GM23338 (cell line): ENCODE results near the gene ADPRHL1. TPM values are rescaled to one million over a fixed set of nuclear protein-coding genes. Genes with fewer than 3 reads are reported as not detected.

ENCODE experiments used
- ATAC-seq: fragments of 200-7000 bp; cut with Tn5 transposase; 3 replicates; pipeline ENCODE4 v1.9.1; 2020
- DNase-seq: peaks from one replicate; pipeline ENCODE4 v3.0.0-alpha.2; 2015; ENCODE audit warnings: low spot score
- H2AFZ ChIP-seq: fragments of 200-600 bp; sonication (generic); 2 replicates; pipeline ENCODE4 v1.8.0; 2016; ENCODE audit warnings: antibody characterized with exemption, mild to moderate bottlenecking, moderate library complexity
- H3F3A ChIP-seq: fragments of 200-600 bp; sonication (generic); replicated peaks from 2 replicates; pipeline ENCODE4 v1.8.0; 2017; ENCODE audit warnings: antibody characterized with exemption, mixed run types, low read depth
- H3K27ac ChIP-seq: fragments of 200-600 bp; sonication (generic); 2 replicates; pipeline ENCODE4 v1.6.1; 2016; ENCODE audit warnings: low read depth
- H3K27me3 ChIP-seq: fragments of 200-600 bp; sonication (generic); 2 replicates; pipeline ENCODE4 v1.8.0; 2016; ENCODE audit warnings: mild to moderate bottlenecking, mixed run types, moderate library complexity; ENCODE audit not compliant: insufficient read depth
- H3K36me3 ChIP-seq: fragments of 200-600 bp; sonication (generic); 2 replicates; pipeline ENCODE4 v1.8.0; 2016; ENCODE audit warnings: mild to moderate bottlenecking; ENCODE audit not compliant: insufficient read depth
- H3K4me1 ChIP-seq: fragments of 200-600 bp; sonication (generic); 2 replicates; pipeline ENCODE4 v1.8.0; 2016; ENCODE audit warnings: mild to moderate bottlenecking, moderate library complexity; ENCODE audit not compliant: insufficient read depth
- H3K4me2 ChIP-seq: fragments of 200-600 bp; sonication (generic); 2 replicates; pipeline ENCODE4 v1.7.1; 2017; ENCODE audit warnings: mixed run types
- H3K4me3 ChIP-seq: fragments of 200-600 bp; sonication (generic); 2 replicates; pipeline ENCODE4 v1.6.1; 2016; ENCODE audit warnings: mixed run types
- H3K79me2 ChIP-seq: fragments of 200-600 bp; sonication (generic); replicated peaks from 2 replicates; pipeline ENCODE4 v1.8.0; 2017; ENCODE audit warnings: mild to moderate bottlenecking; ENCODE audit not compliant: insufficient read depth
- H3K9me2 ChIP-seq: fragments of 200-600 bp; sonication (generic); 2 replicates; pipeline ENCODE4 v1.8.0; 2017; ENCODE audit not compliant: insufficient read depth
- H4K20me1 ChIP-seq: fragments of 200-600 bp; sonication (generic); replicated peaks from 2 replicates; pipeline ENCODE4 v1.8.0; 2017; ENCODE audit warnings: mild to moderate bottlenecking; ENCODE audit not compliant: insufficient read depth
- H3K27ac Mint-ChIP-seq: 2 replicates; pipeline ENCODE4 v1.8.0; 2020; ENCODE audit warnings: inconsistent platforms, mild to moderate bottlenecking, moderate library complexity, mixed read lengths
- H3K27me3 Mint-ChIP-seq: 3 replicates; pipeline ENCODE4 v1.8.0; 2022; ENCODE audit warnings: low read depth, mild to moderate bottlenecking, moderate library complexity, mixed read lengths, inconsistent platforms; ENCODE audit not compliant: insufficient read depth, poor library complexity
- H3K36me3 Mint-ChIP-seq: 3 replicates; pipeline ENCODE4 v1.8.0; 2021; ENCODE audit warnings: low read depth, mild to moderate bottlenecking, inconsistent platforms, moderate library complexity, mixed read lengths
- H3K4me1 Mint-ChIP-seq: 3 replicates; pipeline ENCODE4 v1.8.0; 2020; ENCODE audit warnings: mild to moderate bottlenecking, inconsistent platforms, mixed read lengths
- H3K4me3 Mint-ChIP-seq: 3 replicates; pipeline ENCODE4 v1.8.0; 2021; ENCODE audit warnings: moderate library complexity, mild to moderate bottlenecking, inconsistent platforms, mixed read lengths
- H3K9me3 Mint-ChIP-seq: 3 replicates; pipeline ENCODE4 v1.8.0; 2020; ENCODE audit warnings: moderate library complexity, mild to moderate bottlenecking, inconsistent platforms, mixed read lengths
- CREB1 ChIP-seq: fragments of 250-450 bp; sonication (Bioruptor Pico); IDR thresholded peaks from 2 replicates; pipeline ENCODE4 v1.5.0; 2020; ENCODE audit warnings: low read depth, mild to moderate bottlenecking, moderate library complexity
- CTCF ChIP-seq, 2 experiments: fragments of 200-600 bp in 1 of 2; sonication (generic) in 1 of 2; conservative IDR thresholded peaks; 2 replicates each; pipeline versions ENCODE4 v1.5.1 to v1.6.1; 2016 to 2017; ENCODE audit warnings: antibody characterized with exemption in 2 of 2, low read depth in 2 of 2, mild to moderate bottlenecking in 2 of 2, moderate library complexity in 1 of 2
- ETS1 ChIP-seq: IDR thresholded peaks from 2 replicates; pipeline ENCODE4 v1.6.1; 2016; ENCODE audit warnings: antibody characterized with exemption
- EZH2phosphoT487 ChIP-seq: fragments of 200-600 bp; sonication (generic); IDR thresholded peaks from one replicate; pipeline ENCODE4 v1.8.1; 2018; ENCODE audit warnings: antibody characterized with exemption; ENCODE audit not compliant: unreplicated experiment
- JUNB ChIP-seq: IDR thresholded peaks from one replicate; pipeline ENCODE4 v1.6.1; 2016; ENCODE audit warnings: antibody characterized with exemption; ENCODE audit not compliant: unreplicated experiment
- NANOG ChIP-seq: IDR thresholded peaks from 2 replicates; pipeline ENCODE4 v1.6.1; 2016; ENCODE audit warnings: antibody characterized with exemption, borderline replicate concordance
- POLR2AphosphoS5 ChIP-seq: IDR thresholded peaks from 2 replicates; pipeline ENCODE4 v1.6.1; 2016; ENCODE audit warnings: antibody characterized with exemption, low read depth
- REST ChIP-seq: IDR thresholded peaks from one replicate; pipeline ENCODE4 v1.6.1; 2018; ENCODE audit warnings: antibody characterized with exemption; ENCODE audit not compliant: unreplicated experiment
- ZNF114 ChIP-seq: fragments of 250-450 bp; sonication (Bioruptor Pico); IDR thresholded peaks from 2 replicates; pipeline ENCODE4 v1.5.0; 2020; ENCODE audit warnings: mild to moderate bottlenecking, moderate library complexity
- polyA plus RNA-seq: library from polyadenylated mRNA; unstranded; fragments of >200 nt; fragmentation: Nextera tagmentation; extraction: Ambion mirVana; gene quantifications from 2 replicates; pipeline ENCODE4 v1.2.1, GENCODE V29; 2016
- total RNA-seq: library from RNA; depleted of rRNA; stranded (reverse); fragments of >200 nt; shearing (Covaris generic); gene quantifications from 2 replicates; pipeline ENCODE4 v1.2.3, GENCODE V29; 2014

The ADPRHL1 gene
- total and polyA plus RNA-seq, 2 experiments from 2014 or later = 0.80 to 1.0 TPM

GRCh38 chr13:113446488-113446854 lies 6.8 kb downstream of the ADPRHL1 start:
- Mint-ChIP-seq H3K36me3 (peaks cover 20% of the 10 kb centered on the region), H3K4me3 (no peak overlapping the region), H3K27me3 (peaks cover 7% of the 10 kb centered on the region), H3K27ac (no peak overlapping the region), H3K9me3 (no peaks in the 10 kb centered on the region; the same call in 2 of the 3 replicates), H3K4me1 (peaks cover 4% of the 10 kb centered on the region; the same call in 1 of the 3 replicates)
- H2AFZ ChIP-seq = no peak overlapping the region
- H3K4me2 ChIP-seq = no peak overlapping the region
- no peaks in the 10 kb centered on the region for H3K4me1 ChIP-seq
- no peaks in the 10 kb centered on the region for H3K36me3 ChIP-seq
- ATAC-seq (no peak), DNase-seq (no peak)
- H3K27me3 ChIP-seq = no peaks in the 10 kb centered on the region
- peaks cover 11% of the 10 kb centered on the region; the same call in 1 of the 2 replicates for H3F3A ChIP-seq
- no peaks in the 10 kb centered on the region for H3K9me2 ChIP-seq
- TF ChIP-seq NANOG (no peak), EZH2phosphoT487 (no peak), ZNF114 (CRISPR knock-in tag) (no peak), CREB1 (CRISPR knock-in tag) (no peak), POLR2AphosphoS5 (no peak), JUNB (no peak), CTCF (conservative IDR thresholded peaks at IDR 0.05; ENCODE audit: low read depth in 2 of 2) (no peak), REST (no peak), ETS1 (no peak)
- H3K4me3 ChIP-seq = no peak overlapping the region
- H4K20me1 ChIP-seq = no peaks in the 10 kb centered on the region
- H3K79me2 ChIP-seq = no peaks in the 10 kb centered on the region
- H3K27ac ChIP-seq = no peak overlapping the region
